ENCODE measurements around the gene EPC2. TPM values are rescaled to one million over a fixed set of nuclear protein-coding genes. Genes with fewer than 3 reads are reported as not detected.
A peak's percentile ranks its signal among the peaks of the same experiment; 100 is the strongest.
"Not testable (repeated sequence)": the region's sequence is repeated elsewhere in the genome, so short reads cannot be mapped to it uniquely, and the experiment has no call there.

EPC2 gene
- total RNA-seq, 2 experiments from 2014 or later: 26.5 to 28.0 TPM

DNA sequence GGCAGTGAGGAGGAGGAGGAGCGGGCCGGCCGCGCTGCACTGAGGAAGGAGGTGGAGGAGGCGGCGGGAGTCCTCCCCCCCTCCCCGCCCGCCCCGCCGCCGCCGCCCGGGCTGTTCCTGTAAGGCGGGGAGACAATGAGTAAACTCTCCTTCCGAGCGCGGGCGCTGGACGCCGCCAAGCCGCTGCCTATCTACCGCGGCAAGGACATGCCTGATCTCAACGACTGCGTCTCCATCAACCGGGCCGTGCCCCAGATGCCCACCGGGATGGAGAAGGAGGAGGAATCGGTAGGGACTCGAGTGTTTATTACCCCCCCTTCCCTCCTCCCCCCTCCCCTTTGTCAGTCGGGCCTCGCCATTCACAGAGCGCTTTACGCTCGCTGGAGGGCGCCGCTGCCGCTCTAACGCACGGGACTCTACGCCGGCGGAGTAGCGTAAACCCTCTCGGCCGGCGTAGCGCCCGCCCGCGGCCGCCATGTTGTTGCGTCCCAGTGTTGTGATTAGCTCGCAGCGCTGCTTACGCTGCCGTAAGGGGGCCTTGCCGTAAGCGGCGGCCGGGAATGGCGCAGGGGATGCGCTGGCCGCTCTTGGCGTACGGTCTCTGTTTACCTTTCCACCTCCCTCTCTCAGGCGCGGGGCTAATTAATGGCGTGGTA, 460 bp downstream of the EPC2 start:
- H3K9me3 Mint-ChIP-seq: no peaks in the 10 kb centered on the region
- POLR2A ChIA-PET: interaction anchor here (0.7 to 2.2 kb wide), 12 partner anchors 16 to 624 kb away, joined by 3 to 18 read pairs (median 4); partner anchors contain the start of genes MBD5 and ORC4

DNA sequence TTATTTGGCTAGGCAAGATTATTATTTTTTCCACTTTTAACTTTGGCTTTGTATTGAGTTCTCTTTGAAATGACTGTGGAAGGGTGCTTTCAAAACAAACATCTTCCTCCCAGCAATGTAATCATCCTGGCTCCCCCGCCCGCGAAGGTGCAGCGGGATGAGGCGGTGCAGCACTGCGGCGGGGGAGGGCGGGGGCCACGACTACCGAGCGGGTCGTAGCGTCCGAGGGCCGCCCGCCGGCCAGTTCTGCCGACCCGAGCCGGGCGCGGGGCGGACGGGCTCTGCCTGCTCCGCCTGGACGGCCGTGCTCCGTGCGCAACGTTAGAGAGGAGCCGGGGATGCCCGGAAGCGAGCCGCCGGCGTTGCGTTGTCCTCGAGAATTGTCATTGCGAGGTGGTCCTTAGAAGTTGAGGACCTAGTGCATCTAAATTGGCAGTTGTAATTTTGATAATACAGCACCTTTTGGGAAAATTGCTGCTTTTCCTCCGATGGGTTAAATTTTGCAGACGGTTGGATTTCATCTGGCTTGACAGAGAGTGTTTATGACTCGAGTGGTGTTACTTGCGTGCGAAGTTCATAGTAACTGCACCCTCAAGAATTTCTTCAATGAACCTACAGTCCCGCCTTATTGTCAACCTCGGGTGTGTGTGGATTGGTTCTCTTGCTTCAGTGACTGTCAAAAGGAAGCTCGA, 1.1 kb downstream of the EPC2 start:
- Mint-ChIP-seq H3K4me3 (peak overlapping the region; percentile 84), H3K4me1 (peaks cover 40% of the 10 kb centered on the region)

More for the DNA sequence above, 460 bp downstream of the EPC2 start:
- DNase-seq: peak; percentile 95
- Mint-ChIP-seq H3K27me3 (peaks cover 30% of the 10 kb centered on the region), H3K27ac (peak overlapping the region; percentile 89), H3K4me3 (peak overlapping the region; percentile 84), H3K4me1 (peaks cover 37% of the 10 kb centered on the region), H3K36me3 (ENCODE audit: low read depth) (peaks cover 13% of the 10 kb centered on the region)
- CTCF ChIA-PET: interaction anchor here (0.5 to 1.9 kb wide), 12 partner anchors 10 to 1615 kb away, joined by 3 to 7 read pairs (median 3); partner anchors contain the start of genes ACVR2A and KIF5C

DNA sequence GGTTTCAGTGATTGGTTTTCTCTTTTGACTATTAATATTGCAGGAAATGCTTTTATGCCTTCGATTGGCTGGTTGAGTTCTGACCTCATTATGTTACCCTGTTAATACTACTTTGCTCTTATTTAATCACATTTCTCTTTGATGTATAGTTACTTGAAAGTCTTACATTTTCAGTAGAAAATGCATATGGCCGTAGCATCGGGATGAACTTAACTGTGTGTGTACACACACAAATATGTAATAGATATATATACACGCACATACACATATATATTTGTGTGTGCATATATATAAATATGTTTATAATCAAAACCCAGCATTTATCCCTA, 1.6 kb downstream of the EPC2 start:
- Mint-ChIP-seq H3K4me3 (peak overlapping the region; percentile 84), H3K9me3 (no peaks in the 10 kb centered on the region), H3K27me3 (peaks cover 22% of the 10 kb centered on the region), H3K4me1 (peaks cover 45% of the 10 kb centered on the region), H3K36me3 (ENCODE audit: low read depth) (peaks cover 13% of the 10 kb centered on the region), H3K27ac (peak overlapping the region; percentile 89)
- ChIA-PET POLR2A (interaction anchor here (0.6 to 2.2 kb wide), 16 partner anchors 11 to 625 kb away, joined by 3 to 23 read pairs (median 4); partner anchors contain the start of genes MBD5 and ORC4), CTCF (interaction anchor here (0.6 to 1.9 kb wide), 6 partner anchors 9 to 624 kb away, joined by 3 to 5 read pairs (median 4); no protein-coding TSS in a partner anchor)
- DNase-seq: no peak

More for the DNA sequence above, 1.1 kb downstream of the EPC2 start:
- POLR2A ChIA-PET: interaction anchor here (0.6 to 2.2 kb wide), 20 partner anchors 11 to 624 kb away, joined by 3 to 23 read pairs (median 4); partner anchors contain the start of genes MBD5 and ORC4
- Mint-ChIP-seq H3K9me3 (no peaks in the 10 kb centered on the region), H3K36me3 (ENCODE audit: low read depth) (peaks cover 13% of the 10 kb centered on the region), H3K27me3 (peaks cover 27% of the 10 kb centered on the region), H3K27ac (peak overlapping the region; percentile 89)
- peak; percentile 75 for DNase-seq
- CTCF ChIA-PET: interaction anchor here (0.6 to 1.9 kb wide), 14 partner anchors 10 to 1616 kb away, joined by 3 to 7 read pairs (median 3); partner anchors contain the start of genes ACVR2A and KIF5C

DNA sequence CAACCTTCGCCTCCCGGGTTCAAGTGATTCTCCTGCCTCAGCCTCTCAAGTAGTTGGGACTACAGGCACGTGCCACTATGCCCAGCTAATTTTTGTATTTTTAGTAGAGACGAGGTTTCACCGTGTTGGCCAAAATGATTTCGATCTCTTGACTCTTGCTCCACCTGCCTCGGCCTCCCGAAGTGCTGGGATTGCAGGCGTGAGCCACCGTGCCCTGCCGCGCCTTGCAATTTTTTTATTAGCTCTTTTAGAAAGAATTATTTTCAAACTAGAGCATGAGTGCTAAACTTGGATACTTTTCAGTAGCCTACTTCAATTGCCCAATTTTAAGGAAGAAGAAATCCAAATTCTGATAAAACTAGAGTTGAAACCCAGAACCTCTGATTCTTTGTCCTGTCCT, 3.2 kb downstream of the EPC2 start:
- H3K9me3 Mint-ChIP-seq, H3K4me3 Mint-ChIP-seq, DNase-seq, H3K27ac Mint-ChIP-seq: not testable (repeated sequence)
- CTCF ChIA-PET: interaction anchor here (0.7 kb wide), 1 partner anchor 13 kb away, joined by 6 read pairs; no protein-coding TSS in a partner anchor
- H3K36me3 Mint-ChIP-seq (ENCODE audit: low read depth): peaks cover 13% of the 10 kb centered on the region
- POLR2A ChIA-PET: interaction anchor here (0.9 to 1.0 kb wide), 2 partner anchors 9 to 10 kb away, joined by 3 to 5 read pairs; no protein-coding TSS in a partner anchor
- H3K4me1 Mint-ChIP-seq: peaks cover 56% of the 10 kb centered on the region
- H3K27me3 Mint-ChIP-seq: peaks cover 11% of the 10 kb centered on the region

DNA sequence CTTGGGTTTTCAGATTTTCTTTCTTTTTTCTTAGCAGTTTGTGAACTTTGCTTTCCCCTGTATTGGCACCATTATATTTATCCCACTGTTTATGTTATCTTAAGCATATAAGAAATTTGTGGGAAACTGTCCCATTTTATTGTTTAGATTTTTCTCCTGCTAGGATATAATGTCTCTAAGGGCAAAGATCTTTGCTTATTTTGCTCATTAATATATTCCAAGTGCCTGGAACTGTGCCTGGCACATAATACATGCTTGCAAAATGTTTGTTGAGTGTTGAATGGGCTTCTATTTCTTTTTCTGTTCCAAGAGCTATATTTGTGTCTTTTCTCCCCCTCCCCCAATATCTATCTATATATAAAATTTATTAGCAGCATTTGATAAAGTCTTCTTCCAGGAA, 5.4 kb downstream of the EPC2 start:
- peaks cover 57% of the 10 kb centered on the region for H3K4me1 Mint-ChIP-seq
- H3K27ac Mint-ChIP-seq: no peak overlapping the region
- no peak overlapping the region for H3K4me3 Mint-ChIP-seq
- no peak for DNase-seq
- CTCF ChIA-PET: no interaction called here
- peaks cover 16% of the 10 kb centered on the region for H3K36me3 Mint-ChIP-seq (ENCODE audit: low read depth)
- no peaks in the 10 kb centered on the region for H3K27me3 Mint-ChIP-seq
- no peaks in the 10 kb centered on the region for H3K9me3 Mint-ChIP-seq
- POLR2A ChIA-PET: no interaction called here

GRCh38 chr2:148650881-148651280, 6.3 kb downstream of the EPC2 start:
- Mint-ChIP-seq H3K9me3 (no peaks in the 10 kb centered on the region), H3K36me3 (ENCODE audit: low read depth) (peaks cover 13% of the 10 kb centered on the region), H3K27me3 (no peaks in the 10 kb centered on the region), H3K4me3 (no peak overlapping the region), H3K4me1 (peaks cover 61% of the 10 kb centered on the region), H3K27ac (no peak overlapping the region)
- CTCF ChIA-PET: no interaction called here
- no peak for DNase-seq
- POLR2A ChIA-PET: interaction anchor here (1.1 kb wide), 1 partner anchor 12 kb away, joined by 3 read pairs; no protein-coding TSS in a partner anchor

GRCh38 chr2:148651972-148652371, 7.4 kb downstream of the EPC2 start:
- Mint-ChIP-seq H3K4me3 (no peak overlapping the region), H3K27me3 (no peaks in the 10 kb centered on the region), H3K27ac (no peak overlapping the region), H3K4me1 (peaks cover 63% of the 10 kb centered on the region), H3K9me3 (no peaks in the 10 kb centered on the region), H3K36me3 (ENCODE audit: low read depth) (peaks cover 11% of the 10 kb centered on the region)
- no peak for DNase-seq
- CTCF ChIA-PET: no interaction called here
- POLR2A ChIA-PET: interaction anchor here (1.1 to 1.3 kb wide), 2 partner anchors 11 to 143 kb away, joined by 3 read pairs; no protein-coding TSS in a partner anchor

- no peak for DNase-seq
- no peaks in the 10 kb centered on the region for H3K27me3 Mint-ChIP-seq
- no peak overlapping the region for H3K27ac Mint-ChIP-seq
- no peak overlapping the region for H3K4me3 Mint-ChIP-seq
- peaks cover 72% of the 10 kb centered on the region for H3K4me1 Mint-ChIP-seq
- ChIA-PET CTCF (no interaction called here), POLR2A (interaction anchor here (0.7 kb wide), 1 partner anchor 11 kb away, joined by 3 read pairs; no protein-coding TSS in a partner anchor)
- no peaks in the 10 kb centered on the region for H3K9me3 Mint-ChIP-seq
- peaks cover 11% of the 10 kb centered on the region for H3K36me3 Mint-ChIP-seq (ENCODE audit: low read depth)
These were observed 8.9 kb downstream of the EPC2 start for GRCh38 chr2:148653437-148653836.

DNA sequence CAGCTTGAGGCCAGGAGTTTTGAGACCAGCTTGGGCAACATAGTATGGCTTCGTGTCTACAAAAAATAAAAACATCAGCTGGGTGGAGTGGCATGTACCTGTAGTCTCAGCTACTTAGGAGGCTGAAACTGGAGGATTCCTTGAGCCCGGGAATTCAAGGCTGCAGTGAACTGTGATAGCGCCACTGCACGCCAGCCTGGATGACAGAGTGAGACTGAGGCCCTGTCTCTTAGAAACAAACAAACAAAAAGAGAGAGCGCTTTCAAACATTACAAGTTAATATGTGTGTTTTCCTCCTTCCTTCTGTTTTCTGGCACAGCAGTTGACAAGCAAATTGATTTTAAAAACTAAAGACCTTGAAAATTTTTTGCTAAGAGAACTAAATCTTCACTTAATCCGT, 9.9 kb downstream of the EPC2 start:
- H3K36me3 Mint-ChIP-seq (ENCODE audit: low read depth): peaks cover 3% of the 10 kb centered on the region
- ChIA-PET POLR2A (interaction anchor here (0.9 kb wide), 1 partner anchor 11 kb away, joined by 3 read pairs; no protein-coding TSS in a partner anchor), CTCF (interaction anchor here (0.6 kb wide), 1 partner anchor 79 kb away, joined by 3 read pairs; no protein-coding TSS in a partner anchor)
- no peak for DNase-seq
- no peaks in the 10 kb centered on the region for H3K9me3 Mint-ChIP-seq
- H3K27me3 Mint-ChIP-seq: no peaks in the 10 kb centered on the region
- H3K4me1 Mint-ChIP-seq: peaks cover 72% of the 10 kb centered on the region
- no peak overlapping the region for H3K27ac Mint-ChIP-seq
- no peak overlapping the region for H3K4me3 Mint-ChIP-seq

DNA sequence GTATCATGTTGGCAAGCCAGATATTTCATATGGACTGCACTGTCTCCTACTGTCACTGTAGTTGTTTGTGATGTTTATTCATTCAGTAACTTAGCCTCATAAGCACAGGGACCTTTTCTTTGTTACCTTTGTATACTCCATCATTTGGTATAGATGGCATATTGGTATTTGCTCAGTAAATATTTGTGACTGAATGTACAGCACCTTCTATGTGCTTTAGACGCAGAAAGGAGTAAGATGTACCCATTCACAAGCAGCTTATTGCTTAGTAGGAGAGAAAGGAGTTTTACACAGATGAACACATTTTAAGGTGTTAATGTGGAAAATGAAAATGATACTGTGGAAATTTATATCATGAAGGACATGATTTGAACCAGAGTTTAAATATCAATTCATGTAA, 12.0 kb downstream of the EPC2 start:
- no peaks in the 10 kb centered on the region for H3K27me3 Mint-ChIP-seq
- ChIA-PET POLR2A (interaction anchor here (0.9 to 3.6 kb wide), 3 partner anchors 9 to 13 kb away, joined by 3 to 23 read pairs (median 6); no protein-coding TSS in a partner anchor), CTCF (no interaction called here)
- no peak for DNase-seq
- no peak overlapping the region for H3K27ac Mint-ChIP-seq
- peaks cover 2% of the 10 kb centered on the region for H3K9me3 Mint-ChIP-seq
- H3K36me3 Mint-ChIP-seq (ENCODE audit: low read depth): peaks cover 5% of the 10 kb centered on the region
- no peak overlapping the region for H3K4me3 Mint-ChIP-seq
- H3K4me1 Mint-ChIP-seq: peaks cover 77% of the 10 kb centered on the region

GRCh38 chr2:148658807-148659722, 14.5 kb downstream of the EPC2 start:
- no peak for DNase-seq

GRCh38 chr2:148660999-148661398, 16.4 kb downstream of the EPC2 start:
- POLR2A ChIA-PET: interaction anchor here (0.8 to 2.2 kb wide), 4 partner anchors 15 to 639 kb away, joined by 3 to 18 read pairs (median 5); partner anchors contain the start of gene EPC2
- H3K27ac Mint-ChIP-seq: peak overlapping the region; percentile 33

More at GRCh38 chr2:148658807-148659722, 14.5 kb downstream of the EPC2 start:
- ChIA-PET CTCF (interaction anchor here (0.7 kb wide), 1 partner anchor 13 kb away, joined by 5 read pairs; no protein-coding TSS in a partner anchor), POLR2A (interaction anchor here (1.5 to 3.6 kb wide), 3 partner anchors 12 to 15 kb away, joined by 5 to 23 read pairs (median 6); no protein-coding TSS in a partner anchor)
- H3K4me3 Mint-ChIP-seq: peak overlapping the region; percentile 46
- peaks cover 58% of the 10 kb centered on the region for H3K4me1 Mint-ChIP-seq
- peak overlapping the region; percentile 81 for H3K27ac Mint-ChIP-seq
- no peaks in the 10 kb centered on the region for H3K27me3 Mint-ChIP-seq
- H3K36me3 Mint-ChIP-seq (ENCODE audit: low read depth): peaks cover 11% of the 10 kb centered on the region
- peaks cover 5% of the 10 kb centered on the region for H3K9me3 Mint-ChIP-seq

More at GRCh38 chr2:148660999-148661398, 16.4 kb downstream of the EPC2 start:
- H3K4me3 Mint-ChIP-seq: no peak overlapping the region
- peaks cover 50% of the 10 kb centered on the region for H3K4me1 Mint-ChIP-seq
- peaks cover 5% of the 10 kb centered on the region for H3K9me3 Mint-ChIP-seq
- no peaks in the 10 kb centered on the region for H3K27me3 Mint-ChIP-seq
- peaks cover 11% of the 10 kb centered on the region for H3K36me3 Mint-ChIP-seq (ENCODE audit: low read depth)
- DNase-seq: no peak
- CTCF ChIA-PET: interaction anchor here (0.9 to 1.7 kb wide), 2 partner anchors 13 to 151 kb away, joined by 3 to 6 read pairs; no protein-coding TSS in a partner anchor
